Loucy (cell line): ENCODE measurements around the gene GPR17.

Experiments used
- CTCF ChIP-seq: fragments of 200-600 bp; sonication (generic); conservative IDR thresholded peaks from 2 replicates; pipeline ENCODE4 v1.5.1; 2014; ENCODE audit warnings: mild to moderate bottlenecking, antibody characterized with exemption, low read length
- EZH2phosphoT487 ChIP-seq: fragments of 200-600 bp; IDR thresholded peaks from 2 replicates; pipeline ENCODE4 v1.6.1; 2018; ENCODE audit warnings: antibody characterized with exemption, mild to moderate bottlenecking, moderate library complexity, borderline replicate concordance

GRCh38 chr2:127678531-127678930 lies 32.6 kb downstream of the GPR17 start:
- TF ChIP-seq CTCF (no peak), EZH2phosphoT487 (no peak)
